Body of pancreas (tissue), 4 donors: ENCODE data around the gene VIPR1.

ENCODE experiments used
- POLR2A ChIP-seq, 3 donors: fragments of 450-650 bp; IDR thresholded peaks; one replicate each; pipeline ENCODE4 v1.6.1; 2016; ENCODE audit warnings: antibody characterized with exemption in 3 of 3, mild to moderate bottlenecking in 2 of 3
- TF ChIP-seq, protein P1 (sequence below), 7 experiments: fragments of 450-650 bp in 4 of 7; fragments of 200-600 bp in 3 of 7; sonication (generic) in 3 of 7; IDR thresholded peaks; one replicate each; pipeline ENCODE4 v1.5.1; 2016 to 2019; ENCODE audit warnings: antibody characterized with exemption in 7 of 7

DNA sequence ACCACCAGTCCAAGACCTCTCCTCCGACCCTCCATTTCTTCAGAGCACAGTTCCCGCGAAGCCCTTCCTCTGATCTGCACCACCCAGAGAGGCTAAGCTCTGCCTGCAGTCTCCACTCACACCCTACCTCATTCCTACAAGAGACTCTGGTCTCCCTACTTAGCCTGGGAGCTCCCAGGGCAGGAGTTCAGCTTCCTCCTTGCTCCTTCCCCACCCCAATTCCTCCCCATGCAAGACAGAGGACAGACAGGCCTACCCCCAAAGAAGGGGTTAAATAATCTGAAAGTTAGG is 12.6 kb upstream of the VIPR1 start:
- TF ChIP-seq, protein P1, sequence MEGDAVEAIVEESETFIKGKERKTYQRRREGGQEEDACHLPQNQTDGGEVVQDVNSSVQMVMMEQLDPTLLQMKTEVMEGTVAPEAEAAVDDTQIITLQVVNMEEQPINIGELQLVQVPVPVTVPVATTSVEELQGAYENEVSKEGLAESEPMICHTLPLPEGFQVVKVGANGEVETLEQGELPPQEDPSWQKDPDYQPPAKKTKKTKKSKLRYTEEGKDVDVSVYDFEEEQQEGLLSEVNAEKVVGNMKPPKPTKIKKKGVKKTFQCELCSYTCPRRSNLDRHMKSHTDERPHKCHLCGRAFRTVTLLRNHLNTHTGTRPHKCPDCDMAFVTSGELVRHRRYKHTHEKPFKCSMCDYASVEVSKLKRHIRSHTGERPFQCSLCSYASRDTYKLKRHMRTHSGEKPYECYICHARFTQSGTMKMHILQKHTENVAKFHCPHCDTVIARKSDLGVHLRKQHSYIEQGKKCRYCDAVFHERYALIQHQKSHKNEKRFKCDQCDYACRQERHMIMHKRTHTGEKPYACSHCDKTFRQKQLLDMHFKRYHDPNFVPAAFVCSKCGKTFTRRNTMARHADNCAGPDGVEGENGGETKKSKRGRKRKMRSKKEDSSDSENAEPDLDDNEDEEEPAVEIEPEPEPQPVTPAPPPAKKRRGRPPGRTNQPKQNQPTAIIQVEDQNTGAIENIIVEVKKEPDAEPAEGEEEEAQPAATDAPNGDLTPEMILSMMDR (IDR thresholded peaks at IDR 0.05): no peak
- TF ChIP-seq POLR2A (IDR thresholded peaks at IDR 0.05): no peak
